Mesenteric fat pad (tissue), 1 donor: Measurements from ENCODE around the gene AXIN2. TPM values are rescaled to one million over a fixed set of nuclear protein-coding genes. Genes with fewer than 3 reads are reported as not detected.

Experiments used
- DNase-seq: peaks from one replicate; pipeline ENCODE4 v3.0.0-alpha.2; 2020; ENCODE audit warnings: low spot score
- total RNA-seq: library from RNA; stranded (reverse); fragmentation: NEBNext Ultra II Directional; extraction: Animal tissue kit (Norgen Biotek cat#: 25700); gene quantifications from one replicate; pipeline ENCODE4 v1.2.1, GENCODE V29; 2021
- donor health status: DM: yes; HTN: yes; CAD: no.

Gene AXIN2
- total RNA-seq, 1 donor from 2014 or later: 26.9 TPM

GRCh38 chr17:65554553-65555223, 6.8 kb downstream of the AXIN2 start:
- DNase-seq: no peak

GRCh38 chr17:65553646-65554552, 7.5 kb downstream of the AXIN2 start:
- no peak for DNase-seq

GRCh38 chr17:65553009-65553645, 8.3 kb downstream of the AXIN2 start:
- no peak for DNase-seq

- DNase-seq: no peak
These were observed 9.2 kb downstream of the AXIN2 start for GRCh38 chr17:65552214-65552613.

GRCh38 chr17:65551267-65552040, 10.0 kb downstream of the AXIN2 start:
- no peak for DNase-seq

GRCh38 chr17:65550758-65551157, 10.7 kb downstream of the AXIN2 start:
- no peak for DNase-seq

- no peak for DNase-seq
These were observed 11.3 kb downstream of the AXIN2 start for GRCh38 chr17:65550075-65550662.

GRCh38 chr17:65548269-65548969, 13.0 kb downstream of the AXIN2 start:
- DNase-seq: no peak

GRCh38 chr17:65547253-65547670, 14.2 kb downstream of the AXIN2 start:
- DNase-seq: no peak

- no peak for DNase-seq
These were observed 14.9 kb downstream of the AXIN2 start for GRCh38 chr17:65546579-65546978.

GRCh38 chr17:65545705-65546523, 15.5 kb downstream of the AXIN2 start:
- no peak for DNase-seq

- DNase-seq: no peak
These were observed 16.8 kb downstream of the AXIN2 start for GRCh38 chr17:65544672-65545071.

GRCh38 chr17:65542610-65543009, 18.8 kb downstream of the AXIN2 start:
- no peak for DNase-seq

- no peak for DNase-seq
These were observed 19.4 kb downstream of the AXIN2 start for GRCh38 chr17:65542067-65542466.

- DNase-seq: no peak
These were observed 20.0 kb downstream of the AXIN2 start for GRCh38 chr17:65541453-65541852.

- DNase-seq: no peak
These were observed 21.7 kb downstream of the AXIN2 start for GRCh38 chr17:65539630-65540266.

- DNase-seq: no peak
These were observed 22.5 kb downstream of the AXIN2 start for GRCh38 chr17:65538675-65539529.
